DMS 273 (cell line): ENCODE results near the gene CCL27.
A peak's percentile ranks its signal among the peaks of the same experiment; 100 is the strongest.
"Not testable (repeated sequence)": the region's sequence is repeated elsewhere in the genome, so short reads cannot be mapped to it uniquely, and the experiment has no call there.

ENCODE experiments used
- DNase-seq: peaks from one replicate; lab custom pipeline; 2025; ENCODE audit not compliant: unreplicated experiment; lab: John Stamatoyannopoulos, UW

CCL27 gene

DNA sequence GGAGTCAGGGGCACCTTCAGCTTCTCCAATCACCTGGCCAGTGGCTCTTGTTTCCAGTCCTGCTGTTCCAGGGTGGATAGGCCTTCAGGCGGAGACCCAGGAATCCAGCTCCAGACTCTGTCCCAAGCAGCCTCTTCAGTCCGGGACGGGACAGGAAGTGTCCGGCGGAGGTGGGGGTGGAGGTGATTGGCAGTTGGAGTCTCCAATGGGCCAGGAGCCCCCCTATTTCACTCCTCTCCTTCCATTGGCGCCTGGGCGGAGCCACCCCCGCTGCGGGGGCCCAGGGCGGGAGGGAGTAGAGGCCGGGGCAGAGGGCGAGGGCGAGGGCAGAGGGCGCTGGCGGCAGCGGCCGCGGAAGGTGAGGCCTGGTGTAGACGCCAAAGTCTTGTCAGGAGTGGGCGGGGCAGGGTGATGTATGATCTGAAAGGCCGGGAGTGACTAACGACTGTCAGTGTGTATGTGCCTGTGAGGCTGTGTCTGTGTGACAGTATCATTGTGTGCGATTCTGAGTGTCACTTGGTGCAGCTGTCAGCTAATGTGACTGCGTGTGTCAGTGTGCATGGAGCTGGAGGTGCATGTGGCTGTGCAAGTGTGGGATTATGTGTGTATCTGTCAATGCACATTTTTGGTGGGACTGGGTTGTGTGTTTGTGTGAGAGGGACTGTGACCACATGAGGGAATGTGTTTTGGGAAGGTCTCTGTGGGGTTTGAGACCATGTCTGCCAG, 10.4 kb downstream of the CCL27 start, which contains the start of gene IL11RA:
TSS of gene IL11RA (plus strand) at position 310 of the 726 bp plus-strand sequence. CDS start 3,033 bp downstream, outside the sequence.
- DNase-seq = peak; percentile 82

DNA sequence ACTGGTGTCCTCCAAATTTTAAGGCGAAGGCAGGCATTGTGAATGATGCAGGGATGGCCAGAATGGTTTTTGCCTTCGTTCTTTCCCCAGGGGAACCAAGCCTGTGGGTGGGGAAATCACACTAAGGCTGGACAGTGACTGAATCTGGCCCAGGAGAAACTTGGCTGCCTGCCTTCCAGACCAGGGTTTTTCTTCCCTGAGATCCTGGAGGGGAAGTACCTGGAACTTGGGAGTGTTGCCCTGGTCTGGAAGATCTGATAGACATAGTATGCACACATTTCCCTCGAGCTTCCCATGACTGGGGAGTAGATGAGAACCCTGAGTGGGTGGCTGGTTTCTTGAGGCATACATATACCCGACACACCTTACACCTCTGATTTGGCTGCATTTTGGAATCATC, 11.1 kb downstream of the CCL27 start:
- DNase-seq = no peak

GRCh38 chr9:34650816-34651215, 11.6 kb downstream of the CCL27 start:
- DNase-seq = no peak

DNA sequence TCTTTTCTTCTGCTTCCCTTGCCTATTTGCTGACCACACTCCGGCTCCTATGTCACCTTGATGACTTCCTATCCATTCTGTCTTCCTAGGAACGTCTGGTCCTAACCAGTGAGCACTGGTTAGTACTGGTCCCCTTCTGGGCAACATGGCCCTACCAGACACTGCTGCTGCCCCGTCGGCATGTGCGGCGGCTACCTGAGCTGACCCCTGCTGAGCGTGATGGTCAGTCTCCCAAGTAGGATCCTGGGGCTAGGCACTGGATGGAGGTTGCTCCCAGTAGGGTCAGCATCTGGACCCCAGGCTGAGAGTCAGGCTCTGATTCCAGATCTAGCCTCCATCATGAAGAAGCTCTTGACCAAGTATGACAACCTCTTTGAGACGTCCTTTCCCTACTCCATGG, 13.8 kb downstream of the CCL27 start:
- DNase-seq = no peak

GRCh38 chr9:34647651-34648050, 14.8 kb downstream of the CCL27 start:
- no peak for DNase-seq

GRCh38 chr9:34647084-34647403, 15.4 kb downstream of the CCL27 start:
- no peak for DNase-seq

DNA sequence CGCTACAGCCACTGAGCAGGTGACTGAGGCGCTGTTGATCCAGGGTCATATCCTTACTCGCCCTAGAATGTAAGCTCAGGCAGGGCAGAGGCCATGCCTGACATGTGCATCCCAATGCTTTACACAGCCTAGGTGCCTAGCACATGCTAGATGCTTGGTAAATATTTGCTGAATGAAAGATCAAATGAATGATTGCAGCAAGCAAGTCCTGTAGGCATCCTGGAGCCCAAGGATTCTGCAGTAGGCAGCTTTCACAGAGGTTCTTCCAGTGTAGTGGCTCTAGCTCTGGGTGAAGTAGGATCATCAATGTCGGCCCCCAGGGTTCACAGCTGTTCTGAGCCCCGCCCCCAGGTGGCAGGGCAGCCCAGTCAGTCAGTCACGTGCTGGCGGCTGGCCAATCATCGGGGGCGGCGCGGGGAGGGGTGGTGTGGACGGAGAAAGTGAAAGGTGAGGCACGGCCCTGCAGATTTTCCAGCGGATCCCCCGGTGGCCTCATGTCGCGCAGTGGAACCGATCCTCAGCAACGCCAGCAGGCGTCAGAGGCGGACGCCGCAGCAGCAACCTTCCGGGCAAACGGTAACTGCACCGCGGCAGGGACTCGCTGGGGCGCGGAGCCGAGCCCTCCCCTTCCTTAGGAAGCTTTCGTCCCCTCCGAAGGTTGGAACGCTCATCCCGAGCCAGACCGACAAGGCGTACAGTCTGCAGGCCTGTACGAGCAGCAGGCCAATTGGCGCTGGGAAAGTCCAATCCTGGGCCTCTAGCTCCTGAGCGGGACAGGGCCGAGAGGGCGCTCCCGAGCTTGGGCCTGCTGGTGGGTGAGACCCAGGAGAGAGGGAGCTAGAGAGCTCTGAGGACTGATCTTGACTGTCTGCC, 16.0 kb downstream of the CCL27 start, which contains the start of gene GALT:
TSS of gene GALT (plus strand) at position 465 of the 873 bp plus-strand sequence. CDS start at position 495, 30 bp downstream.
- DNase-seq = peak; percentile 94

DNA sequence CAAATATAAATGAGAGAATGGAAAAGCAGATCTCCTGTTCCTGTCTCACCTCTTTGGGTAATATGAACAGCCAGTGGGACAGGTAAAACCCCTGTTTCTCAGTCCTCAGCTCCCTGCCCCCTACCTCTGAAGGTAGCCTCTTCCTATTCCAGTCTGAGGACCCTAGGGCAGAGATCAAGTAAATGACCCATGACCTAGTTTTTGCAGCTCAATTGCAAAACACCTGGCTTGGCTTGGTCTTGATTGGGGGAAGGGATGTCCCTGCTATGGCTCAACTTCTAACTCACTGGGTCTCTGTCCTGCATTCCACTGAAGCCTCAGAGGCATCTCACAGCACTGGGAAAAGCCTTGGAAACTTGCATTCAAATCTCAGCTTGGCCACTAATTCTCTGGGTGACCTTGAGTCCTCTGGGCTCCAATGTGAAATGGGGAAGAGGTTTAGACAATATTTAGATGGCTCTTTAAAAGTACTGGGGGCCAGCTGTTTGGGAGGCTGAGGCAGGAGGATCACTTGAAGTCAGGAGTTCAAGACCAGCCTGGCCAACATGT, 17.6 kb downstream of the CCL27 start:
- DNase-seq = no peak

GRCh38 chr9:34642679-34643078, 19.8 kb downstream of the CCL27 start:
- DNase-seq = no peak

- not testable (repeated sequence) for DNase-seq
These were observed 23.1 kb downstream of the CCL27 start for GRCh38 chr9:34639322-34639721.

GRCh38 chr9:34638138-34638445, 24.4 kb downstream of the CCL27 start:
- no peak for DNase-seq

- peak; percentile 98 for DNase-seq
These were observed 24.9 kb downstream of the CCL27 start, which contains the start of gene SIGMAR1 for GRCh38 chr9:34637356-34638137. Gene SIGMAR1 (minus strand): TSS chr9:34637787. CDS start chr9:34637697, 90 bp downstream.

GRCh38 chr9:34636791-34637355, 25.6 kb downstream of the CCL27 start:
- DNase-seq = peak; percentile 49

DNA sequence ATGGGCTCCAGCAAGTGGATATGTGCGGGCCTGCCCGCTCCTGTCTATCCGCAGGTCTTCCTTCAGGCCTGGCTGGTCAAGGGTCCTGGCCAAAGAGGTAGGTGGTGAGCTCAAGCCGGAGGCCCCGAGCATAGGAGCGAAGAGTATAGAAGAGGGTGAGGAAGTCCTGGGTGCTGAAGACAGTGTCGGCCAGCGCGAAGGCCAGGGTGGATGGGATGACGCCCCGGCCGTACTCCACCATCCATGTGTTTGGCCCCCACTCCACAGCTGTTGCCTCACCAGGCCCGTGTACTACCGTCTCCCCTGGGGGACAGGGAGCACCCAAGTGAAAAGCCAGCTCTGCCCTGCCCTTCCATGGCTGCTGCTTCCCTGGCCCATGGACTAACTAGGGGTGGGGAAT, 26.9 kb downstream of the CCL27 start:
- no peak for DNase-seq

- DNase-seq = no peak
These were observed 27.8 kb downstream of the CCL27 start for GRCh38 chr9:34634551-34635248.

- peak; percentile 82 for DNase-seq
These were observed 28.5 kb downstream of the CCL27 start for GRCh38 chr9:34633851-34634550.

DNA sequence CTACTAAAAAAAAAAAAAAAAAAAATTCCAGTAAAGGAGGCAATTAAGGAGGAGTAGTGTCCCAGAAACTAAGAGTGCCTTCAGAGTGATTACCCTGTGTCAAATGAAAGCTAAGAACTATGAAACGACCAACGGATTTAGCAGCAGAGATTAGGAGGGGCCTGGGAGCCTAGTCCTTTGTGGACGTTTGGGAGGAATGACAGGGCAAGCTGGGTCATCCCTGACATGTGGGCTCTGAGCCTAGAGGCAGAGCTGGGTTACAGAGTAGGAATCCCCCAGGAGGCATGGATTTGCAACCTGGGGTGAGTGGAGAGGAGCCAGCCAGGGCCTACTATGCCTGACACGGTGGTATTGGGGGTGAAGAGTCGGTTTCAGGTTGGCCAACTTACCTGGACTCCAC, 29.3 kb downstream of the CCL27 start:
- DNase-seq = no peak

GRCh38 chr9:34630402-34631154, 31.9 kb downstream of the CCL27 start:
- DNase-seq = peak; percentile 45

GRCh38 chr9:34629491-34629808, 33.0 kb downstream of the CCL27 start:
- DNase-seq = no peak
